ENCODE results near the gene PNPLA3.

PNPLA3 gene, protein sequence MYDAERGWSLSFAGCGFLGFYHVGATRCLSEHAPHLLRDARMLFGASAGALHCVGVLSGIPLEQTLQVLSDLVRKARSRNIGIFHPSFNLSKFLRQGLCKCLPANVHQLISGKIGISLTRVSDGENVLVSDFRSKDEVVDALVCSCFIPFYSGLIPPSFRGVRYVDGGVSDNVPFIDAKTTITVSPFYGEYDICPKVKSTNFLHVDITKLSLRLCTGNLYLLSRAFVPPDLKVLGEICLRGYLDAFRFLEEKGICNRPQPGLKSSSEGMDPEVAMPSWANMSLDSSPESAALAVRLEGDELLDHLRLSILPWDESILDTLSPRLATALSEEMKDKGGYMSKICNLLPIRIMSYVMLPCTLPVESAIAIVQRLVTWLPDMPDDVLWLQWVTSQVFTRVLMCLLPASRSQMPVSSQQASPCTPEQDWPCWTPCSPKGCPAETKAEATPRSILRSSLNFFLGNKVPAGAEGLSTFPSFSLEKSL

DNA sequence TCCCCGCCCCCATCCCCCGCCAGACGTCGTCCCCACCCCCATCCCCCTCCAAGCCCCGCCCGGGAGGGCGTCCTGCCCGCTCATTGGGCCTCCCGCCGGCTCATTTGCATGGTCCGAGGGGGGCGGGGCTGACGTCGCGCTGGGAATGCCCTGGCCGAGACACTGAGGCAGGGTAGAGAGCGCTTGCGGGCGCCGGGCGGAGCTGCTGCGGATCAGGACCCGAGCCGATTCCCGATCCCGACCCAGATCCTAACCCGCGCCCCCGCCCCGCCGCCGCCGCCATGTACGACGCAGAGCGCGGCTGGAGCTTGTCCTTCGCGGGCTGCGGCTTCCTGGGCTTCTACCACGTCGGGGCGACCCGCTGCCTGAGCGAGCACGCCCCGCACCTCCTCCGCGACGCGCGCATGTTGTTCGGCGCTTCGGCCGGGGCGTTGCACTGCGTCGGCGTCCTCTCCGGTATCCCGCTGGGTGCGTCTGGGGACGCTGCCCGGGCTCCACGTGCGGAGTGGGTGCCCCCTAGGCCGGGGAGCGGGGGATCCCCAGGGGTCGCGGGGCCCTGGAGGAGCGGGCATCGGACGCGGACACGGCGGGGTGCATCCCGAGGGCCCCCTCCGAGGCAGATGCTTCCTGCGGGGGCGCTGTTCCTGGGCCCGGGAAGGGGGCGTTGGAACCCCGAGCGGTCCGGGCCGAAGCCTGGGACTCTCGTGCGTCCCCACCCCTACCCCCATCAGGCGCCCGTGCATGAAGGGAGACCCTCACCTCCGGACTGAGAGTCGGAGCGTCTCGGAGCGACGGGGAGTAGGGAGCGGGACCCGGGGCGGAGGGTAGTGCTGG lies at the start of gene PNPLA3:
PNPLA3 (plus strand) TSS at position 175 of the 834 bp plus-strand sequence; CDS start at position 282, 107 bp downstream.
- DNase-seq: peak; percentile 78 to 80

DNA sequence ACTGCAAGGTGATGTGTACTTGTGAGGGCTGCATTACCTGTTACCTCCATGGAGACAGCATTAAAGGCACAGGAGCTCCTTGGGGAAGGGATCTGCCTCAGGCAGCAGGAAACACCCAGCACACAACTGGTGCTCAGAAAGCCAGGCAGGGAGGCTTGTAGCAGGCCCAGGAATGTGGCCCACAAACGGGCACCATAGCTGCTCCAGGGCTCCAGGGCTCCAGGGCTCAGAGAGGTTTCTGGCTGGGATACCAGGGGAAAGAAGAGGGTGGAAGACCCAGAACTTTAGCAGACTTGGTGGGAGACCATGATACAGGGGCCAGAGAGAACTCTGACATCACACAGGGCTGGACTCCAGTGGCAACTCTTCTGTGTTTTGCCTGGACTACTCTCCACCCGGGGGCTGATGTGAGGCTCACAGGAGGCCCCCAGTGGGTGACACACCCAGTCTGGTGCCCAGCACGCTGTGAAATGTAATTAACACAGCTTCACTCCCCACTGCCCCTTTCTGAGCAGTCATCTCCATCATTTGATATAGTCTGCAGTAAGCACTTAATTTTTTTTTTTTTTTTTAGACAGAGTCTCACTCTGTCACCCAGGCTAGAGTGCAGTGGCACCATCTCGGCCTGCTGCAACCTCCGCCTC lies 46.6 kb upstream of the PNPLA3 start:
- DNase-seq: no peak

DNA sequence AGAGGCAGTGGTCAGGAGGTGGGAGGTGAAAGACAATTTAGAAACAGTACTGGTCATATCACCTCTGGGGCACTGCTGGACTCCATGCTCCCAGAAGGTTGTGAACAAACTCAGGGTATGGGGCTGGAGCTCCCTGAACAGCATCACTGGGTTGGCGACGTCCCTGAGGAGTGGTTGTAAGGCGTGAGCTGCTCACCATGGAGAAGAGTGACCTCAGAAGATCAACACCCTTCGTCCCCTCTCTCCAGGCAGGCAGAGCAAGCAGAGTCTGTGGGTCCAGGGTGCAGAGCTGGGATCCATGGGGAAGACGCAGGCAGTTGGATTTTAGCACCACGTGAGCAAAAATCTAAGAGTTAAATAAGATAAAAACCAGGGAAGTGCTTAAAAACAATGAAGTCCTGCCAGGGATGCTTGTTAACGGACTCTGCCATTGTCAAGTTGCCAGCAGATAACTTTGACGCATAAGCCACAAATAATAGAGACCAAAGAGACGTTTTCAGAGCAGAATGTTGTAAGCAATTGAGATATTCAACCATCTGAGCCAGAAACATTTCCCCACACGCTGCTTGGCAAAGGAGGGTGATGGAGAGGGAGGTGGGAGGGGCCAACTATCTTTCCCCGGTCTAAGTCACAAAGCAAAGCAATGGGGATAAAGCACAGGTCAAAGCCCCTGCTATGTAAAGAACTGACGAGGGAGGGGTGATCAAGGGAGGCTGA lies 45.4 kb upstream of the PNPLA3 start:
- DNase-seq: no peak

DNA sequence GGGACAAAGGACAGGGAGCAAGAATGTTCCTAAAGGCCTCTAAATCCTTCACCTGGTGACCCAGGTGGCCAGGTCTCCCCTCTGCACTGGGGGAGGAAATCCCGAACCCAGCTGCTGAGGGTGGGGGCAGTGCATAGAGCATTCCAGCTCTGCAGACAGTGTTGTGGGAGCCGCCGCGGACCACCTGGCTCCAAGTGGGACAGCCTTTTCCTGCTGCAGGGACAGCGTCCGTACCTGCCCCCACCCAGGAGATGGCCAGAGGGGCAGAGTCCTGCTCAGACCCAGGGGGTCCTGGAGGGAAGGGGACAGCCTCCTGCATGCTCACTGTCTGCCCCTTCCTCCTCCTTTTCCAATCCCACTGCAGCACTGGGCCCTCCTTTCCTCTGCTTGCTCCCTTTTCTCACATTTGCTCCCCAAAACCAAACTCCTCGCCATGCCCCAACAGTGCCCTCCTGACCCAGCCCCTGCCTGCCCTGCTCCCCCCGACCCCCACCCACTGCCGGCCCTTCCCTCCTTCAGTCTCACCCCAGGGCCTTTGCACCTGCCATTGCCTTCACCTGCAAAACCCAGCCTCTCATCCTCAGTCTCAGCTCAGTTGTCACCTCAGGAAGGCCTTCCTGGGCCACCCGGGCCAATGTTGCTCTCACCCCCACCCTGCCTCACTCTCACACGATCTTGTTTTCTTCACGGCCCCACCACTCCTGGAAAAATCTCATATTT lies 44.6 kb upstream of the PNPLA3 start:
- no peak for DNase-seq

DNA sequence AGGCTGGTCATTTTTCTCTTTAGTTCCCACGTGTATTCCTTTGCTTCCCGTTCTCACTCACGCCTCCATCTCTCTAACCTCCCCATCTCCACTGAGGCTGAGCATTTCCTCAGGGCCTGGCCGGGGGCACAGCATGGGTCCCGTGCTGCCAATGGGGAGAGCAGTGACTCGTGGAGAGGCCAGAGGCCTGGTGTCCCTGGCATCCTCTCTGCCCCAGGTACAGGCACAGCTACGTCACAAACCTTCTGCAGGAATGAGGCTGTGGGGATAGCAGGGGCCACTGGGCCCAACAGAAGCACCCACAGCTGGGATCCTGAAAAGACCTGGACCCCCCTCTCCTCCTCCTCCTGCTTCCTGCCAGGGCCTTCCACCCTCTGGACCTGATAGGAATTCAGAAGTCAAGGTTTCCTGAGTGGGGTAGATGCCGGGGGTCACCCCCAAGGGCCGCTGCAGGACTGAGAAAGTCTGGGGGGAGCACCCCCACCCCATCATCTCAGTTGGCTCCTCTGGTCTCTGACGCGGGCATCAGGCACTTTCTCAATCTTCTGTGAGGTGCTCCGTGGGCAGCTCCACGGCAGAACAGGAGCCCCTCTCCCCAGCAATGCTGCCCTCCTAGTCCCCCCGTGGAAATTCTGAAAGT lies 43.6 kb upstream of the PNPLA3 start:
- DNase-seq: no peak

DNA sequence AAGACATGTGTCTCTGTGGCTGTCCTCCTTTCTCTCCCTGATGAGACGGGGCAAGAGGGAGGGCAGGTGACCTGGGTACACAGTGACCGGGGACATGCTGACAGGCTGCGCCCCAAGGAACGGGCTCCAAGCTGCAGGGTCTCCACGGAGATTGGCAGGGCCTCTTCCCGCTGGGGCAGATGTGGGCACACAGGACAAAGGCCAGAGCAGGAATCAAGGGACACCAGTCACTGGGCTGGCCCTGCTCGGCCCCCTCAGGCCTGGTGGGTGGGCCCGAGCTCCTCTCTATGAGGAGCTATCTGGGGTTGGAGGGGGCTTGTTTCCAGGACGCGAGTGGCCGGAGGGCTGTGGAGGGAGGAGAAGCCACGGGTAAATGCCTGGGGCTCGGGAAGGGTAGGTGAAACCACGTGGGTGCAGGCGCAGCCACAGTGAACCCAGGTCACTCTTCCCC lies 43.0 kb upstream of the PNPLA3 start:
- DNase-seq: no peak

DNA sequence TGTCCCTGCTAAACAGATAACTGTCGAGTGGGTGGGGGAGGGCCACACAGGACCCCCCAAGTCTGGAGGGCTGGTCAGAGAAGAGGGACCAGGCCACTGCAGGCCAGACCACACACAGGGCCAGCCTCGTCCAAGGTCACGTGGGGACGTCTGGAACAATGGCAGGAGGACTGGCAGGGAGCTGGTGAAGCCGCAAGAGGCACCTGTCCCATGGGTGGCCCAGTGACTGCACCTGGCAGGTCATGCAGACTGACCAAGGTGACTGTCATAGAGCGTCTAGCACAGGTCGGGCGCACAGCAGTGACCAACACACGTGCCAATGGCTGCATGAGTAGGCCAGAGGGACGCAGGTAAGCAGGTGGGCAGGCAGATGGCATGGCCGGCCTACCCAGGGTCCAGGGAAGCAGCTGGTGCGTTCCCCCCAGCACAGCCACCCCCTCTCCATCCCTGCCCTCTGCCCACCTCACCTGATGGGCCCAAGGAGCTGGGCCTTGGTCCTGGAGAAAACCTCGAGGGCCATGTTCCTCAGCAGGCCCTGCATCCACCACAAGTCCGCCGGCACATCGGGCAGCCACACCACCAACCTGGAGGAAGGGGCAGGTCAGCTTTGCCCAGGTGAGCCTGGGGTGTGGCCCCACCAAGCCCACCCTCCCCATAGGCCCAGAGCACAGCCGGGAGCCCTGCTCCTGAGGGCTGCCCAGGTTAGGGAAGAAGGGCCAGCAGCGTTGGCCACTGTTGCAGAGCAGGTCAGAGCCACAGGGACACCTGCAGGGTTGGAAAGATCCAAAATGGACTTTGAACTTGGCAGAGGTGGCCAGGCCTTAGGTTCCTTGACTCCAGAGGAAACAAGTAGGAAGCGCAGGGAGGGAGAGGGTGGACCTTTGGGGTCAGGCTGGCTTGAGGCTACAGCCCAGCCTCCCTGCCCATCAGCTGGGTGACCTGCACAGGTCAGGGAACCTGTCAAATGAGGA lies 42.2 kb upstream of the PNPLA3 start:
- DNase-seq: no peak

DNA sequence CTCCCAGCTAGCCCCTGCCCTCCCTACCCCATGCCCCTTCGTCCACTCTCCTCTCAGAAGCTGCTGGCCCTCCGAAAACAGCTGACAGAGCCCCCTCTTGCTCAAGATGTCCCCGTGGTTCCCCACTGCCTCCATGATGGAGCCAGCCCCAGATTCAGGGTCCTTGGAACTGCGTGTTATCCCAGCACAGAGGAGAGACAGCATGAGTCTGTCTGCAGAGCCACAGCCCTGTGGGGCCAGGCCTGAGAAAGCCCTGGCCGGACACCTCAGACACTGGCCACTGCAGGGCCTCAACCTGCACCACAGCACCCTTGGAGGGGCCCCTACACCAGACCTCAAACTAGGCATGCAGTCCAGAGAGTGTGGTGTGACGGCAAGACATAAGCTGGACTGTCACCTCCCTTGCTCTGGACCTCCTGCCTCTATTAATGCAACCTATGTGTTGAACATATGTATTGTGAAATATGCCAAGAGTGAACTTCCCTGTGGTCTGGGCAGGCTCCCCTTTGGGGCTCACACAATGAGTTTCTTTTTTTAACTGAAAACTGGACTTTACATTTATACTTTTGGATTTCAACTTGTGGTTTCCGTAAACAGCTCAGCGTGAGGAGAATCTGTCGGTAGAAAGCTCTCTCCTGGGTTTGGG lies 41.4 kb upstream of the PNPLA3 start:
- no peak for DNase-seq

DNA sequence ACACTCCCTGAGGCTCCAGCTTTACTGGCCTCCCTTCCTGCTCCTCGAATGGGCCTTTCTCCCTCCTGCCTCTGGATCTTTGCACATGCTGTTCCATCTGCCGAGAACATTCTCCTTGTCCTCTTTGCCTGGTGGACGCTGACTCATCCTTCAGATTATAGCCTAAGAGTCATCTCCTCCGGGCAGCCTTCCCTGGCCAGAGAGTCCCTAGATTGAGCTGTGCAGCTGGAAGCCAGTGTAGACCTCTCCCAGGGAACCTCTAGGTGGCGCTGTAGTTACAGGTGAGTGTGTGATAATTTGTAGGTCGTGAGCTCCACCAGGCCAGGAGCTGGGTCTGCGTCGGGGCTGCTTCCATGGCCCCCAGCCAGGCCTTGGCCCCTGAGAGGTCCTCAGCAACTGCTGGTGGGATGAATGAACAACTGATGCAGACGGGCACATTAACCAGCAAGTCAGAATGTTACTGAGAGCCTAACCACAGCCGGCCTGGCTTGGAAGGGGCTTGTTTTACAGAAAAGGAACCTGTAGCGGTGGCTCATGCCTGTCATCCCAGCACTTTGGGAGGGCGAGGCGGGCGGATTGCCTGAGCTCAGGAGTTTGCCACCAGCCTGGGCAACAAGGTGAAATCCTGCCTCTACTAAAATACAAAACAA lies 40.5 kb upstream of the PNPLA3 start:
- DNase-seq: peak; percentile 26 to 43

DNA sequence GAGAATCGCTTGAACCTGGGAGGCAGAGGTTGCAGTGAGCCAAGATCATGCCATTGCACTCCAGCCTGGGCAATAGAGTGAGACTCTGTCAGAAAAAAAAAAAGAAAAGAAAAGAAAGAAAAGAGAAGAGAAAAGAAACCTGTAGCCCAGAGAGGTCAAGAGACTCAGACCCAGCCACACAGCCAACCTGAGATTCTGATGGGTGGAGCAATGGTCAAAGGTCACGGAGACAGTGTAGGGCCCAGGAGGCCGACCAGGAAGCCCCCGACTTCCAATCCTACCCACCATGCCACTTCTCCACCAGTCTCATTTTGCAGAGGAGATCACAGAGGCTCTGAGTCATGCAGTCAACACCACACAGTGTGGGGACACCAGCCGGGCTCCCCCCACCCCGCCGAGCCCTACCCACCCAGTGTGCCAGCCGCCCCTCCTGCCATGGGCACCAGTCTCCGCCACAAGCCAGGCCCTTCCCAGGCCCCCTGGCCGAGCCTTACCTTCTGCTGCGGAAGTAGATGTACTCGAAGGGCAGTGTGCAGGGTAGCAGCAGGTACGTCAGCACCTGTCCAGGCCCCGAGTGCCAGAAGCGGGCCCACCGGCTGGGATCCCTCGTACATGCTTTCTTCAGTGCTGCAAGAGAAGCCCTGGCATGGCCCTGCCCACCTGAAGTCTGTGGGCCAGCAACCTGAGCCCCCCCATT lies 39.7 kb upstream of the PNPLA3 start:
- DNase-seq: no peak

DNA sequence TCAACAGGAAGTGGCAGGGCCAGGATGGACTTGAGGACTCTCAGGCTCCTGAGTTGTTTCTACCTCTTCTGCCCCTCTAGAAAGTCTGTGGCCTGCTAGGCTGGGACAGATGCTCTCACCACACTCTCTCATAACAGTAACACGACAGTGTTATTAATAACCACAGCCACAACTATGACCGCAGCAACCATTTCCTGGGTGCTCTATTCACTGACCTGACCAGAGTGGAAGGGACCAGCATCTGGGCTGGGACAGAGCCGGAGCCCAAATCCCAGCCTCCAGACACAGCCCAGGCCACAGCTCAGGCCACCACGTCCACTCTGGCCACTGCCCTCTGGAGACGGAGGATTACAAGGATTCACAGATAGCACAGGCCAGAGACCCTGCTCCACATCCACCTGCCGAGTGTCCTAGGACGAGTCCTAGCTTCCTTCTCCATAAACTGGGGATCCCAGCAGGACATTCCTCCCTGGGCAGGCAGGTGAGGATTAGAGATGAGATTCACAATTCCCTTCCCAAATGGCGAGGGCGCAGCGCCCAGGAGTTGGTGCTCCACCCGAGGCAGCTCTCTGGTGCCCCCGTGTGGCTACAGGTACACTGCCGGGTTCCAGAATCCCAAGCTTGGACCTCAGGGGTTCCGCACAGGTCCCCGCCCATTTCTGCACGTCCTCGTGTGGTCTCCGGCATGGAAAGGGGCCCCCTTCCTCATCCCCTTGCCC lies 38.8 kb upstream of the PNPLA3 start:
- peak; percentile 29 to 35 for DNase-seq

DNA sequence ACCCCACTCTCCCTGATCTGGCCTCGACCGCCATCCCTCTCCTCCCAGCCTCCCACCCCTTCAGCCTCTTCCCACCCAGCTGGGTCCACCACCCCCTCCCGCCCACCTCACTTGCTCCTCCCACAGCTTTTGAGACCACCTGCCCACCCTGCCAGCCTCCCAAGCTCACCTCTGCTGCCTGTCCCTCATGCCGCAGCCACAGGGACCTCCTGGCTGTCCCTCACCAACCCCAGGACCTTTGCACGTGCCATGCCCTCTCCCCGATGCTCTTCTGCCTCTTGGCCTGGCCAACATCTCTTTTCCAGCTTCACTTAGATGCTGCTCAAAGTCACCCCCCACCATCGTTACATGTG lies 38.3 kb upstream of the PNPLA3 start:
- no peak for DNase-seq

DNA sequence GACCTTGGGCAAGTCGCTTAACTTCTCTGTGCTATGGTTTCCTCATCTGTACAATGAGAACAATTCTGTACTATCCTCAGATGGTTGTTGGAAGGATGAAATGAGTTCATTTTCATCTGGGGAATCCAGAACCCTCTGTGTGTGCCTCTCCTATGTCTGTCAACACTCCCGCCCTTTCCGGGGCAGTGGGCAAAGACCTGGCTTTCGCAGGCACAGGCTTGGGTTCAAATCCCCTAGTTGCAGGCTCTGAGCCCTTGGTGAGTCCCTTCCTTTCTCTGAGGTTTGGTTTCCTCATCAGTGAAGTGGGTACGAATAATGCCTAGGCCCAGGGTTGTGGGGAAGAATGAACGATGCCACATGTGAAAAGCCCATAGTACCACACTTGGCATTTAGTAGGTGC lies 37.8 kb upstream of the PNPLA3 start:
- DNase-seq: no peak

DNA sequence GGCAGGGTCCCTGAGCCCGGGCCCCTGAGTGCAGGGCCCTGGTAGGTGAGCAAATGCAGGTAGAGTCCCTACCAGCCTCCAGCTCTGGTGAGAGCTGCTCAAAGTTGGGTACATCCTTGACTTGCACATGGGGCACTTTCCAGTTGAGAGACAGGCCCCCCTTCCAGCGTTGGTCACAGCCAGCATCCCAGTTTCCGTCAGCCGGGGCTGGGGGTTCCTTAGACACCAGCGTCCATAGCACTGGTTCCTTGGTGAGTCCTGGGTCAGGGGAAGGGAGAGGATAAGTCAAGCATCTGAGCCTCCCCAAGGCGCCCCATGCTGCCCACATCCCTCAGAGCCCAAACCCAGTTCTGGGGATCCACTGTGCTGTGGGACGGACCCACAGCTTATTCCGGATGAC lies 37.4 kb upstream of the PNPLA3 start:
- DNase-seq: no peak

DNA sequence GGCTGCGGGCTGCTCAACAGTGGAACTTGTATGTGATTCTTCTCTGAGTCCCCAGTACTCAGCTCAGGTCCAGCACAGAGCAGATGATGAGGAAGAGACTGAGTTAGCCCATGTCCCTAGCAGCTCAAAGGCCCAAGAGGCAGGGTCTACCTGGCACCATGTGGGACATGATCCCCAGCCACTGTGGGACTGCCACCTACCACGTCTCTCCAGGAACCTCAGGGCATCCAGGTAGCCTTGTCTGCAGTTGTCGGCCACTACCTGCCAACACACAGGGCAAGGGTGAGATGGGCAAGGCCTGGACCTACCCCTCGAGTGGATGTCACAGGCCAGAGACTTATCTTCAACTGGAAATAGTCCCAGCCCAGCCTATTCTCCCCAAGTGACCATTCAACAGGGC lies 36.2 kb upstream of the PNPLA3 start:
- DNase-seq: no peak

DNA sequence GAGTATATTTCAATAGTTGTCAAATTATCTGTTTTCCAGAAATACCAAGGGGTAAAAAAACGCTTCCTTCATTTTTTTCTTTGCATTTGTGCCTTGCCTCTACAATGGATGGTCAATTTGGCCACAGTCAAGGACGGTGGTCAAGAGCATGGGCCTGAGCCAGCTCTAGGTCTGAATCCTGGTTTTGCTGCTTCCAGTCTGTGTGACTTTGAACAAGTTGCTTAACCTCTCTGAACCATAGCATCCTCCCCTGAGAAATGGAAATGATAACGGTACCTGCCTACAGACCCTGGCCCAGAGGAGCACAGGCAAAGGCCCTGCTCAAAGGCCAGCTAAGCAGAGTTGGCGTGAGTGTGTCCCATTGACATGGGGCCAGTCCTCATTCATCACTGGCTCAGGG lies 34.9 kb upstream of the PNPLA3 start:
- no peak for DNase-seq

DNA sequence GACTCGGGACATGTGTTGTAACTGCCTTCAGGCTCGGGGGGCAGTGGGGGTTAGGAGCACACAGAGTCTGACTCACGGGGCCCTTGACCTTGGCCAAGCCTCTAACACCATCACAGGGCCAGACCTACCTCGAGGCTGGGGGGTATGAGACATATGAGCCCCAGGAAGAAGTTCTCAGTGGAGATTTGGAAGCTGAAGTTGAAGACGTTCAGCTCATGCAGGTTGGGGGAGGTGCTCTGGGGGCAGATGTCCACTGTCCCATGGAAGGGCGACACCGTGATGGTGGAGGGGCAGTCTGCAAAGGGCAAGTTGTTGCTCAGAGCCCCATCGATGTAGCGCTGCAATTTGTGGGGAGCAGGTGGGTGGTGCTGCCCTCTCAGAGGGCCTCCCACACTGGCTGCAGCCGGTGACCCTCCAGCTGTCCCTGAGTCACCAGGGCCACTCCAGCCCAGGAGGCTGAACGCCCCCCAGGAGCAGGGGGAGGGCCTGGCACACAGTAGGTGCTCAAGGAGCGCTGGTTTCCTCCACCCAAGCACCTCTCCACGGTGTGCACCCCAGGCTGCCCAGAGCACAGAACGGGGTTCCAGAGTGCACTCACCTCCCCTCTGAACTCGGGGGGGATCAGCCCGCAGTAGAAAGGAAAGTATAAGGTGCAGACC lies 34.3 kb upstream of the PNPLA3 start:
- no peak for DNase-seq

Data from activated CD4-positive, alpha-beta T cell treated with anti-CD3 and anti-CD28 coated beads for 4 hours (primary cell).